ENCODE data around the gene MAGEC2. TPM values are rescaled to one million over a fixed set of nuclear protein-coding genes. Genes with fewer than 3 reads are reported as not detected.

The MAGEC2 gene
- total RNA-seq, 4 donors from 2014 or later: not detected

GRCh38 chrX:142156567-142156966, 48.5 kb downstream of the MAGEC2 start:
- Histone ChIP-seq H3K4me3 (no peak overlapping the region), H3K27me3 (no peaks in the 10 kb centered on the region), H3K27ac (no peak overlapping the region), H3K4me1 (no peaks in the 10 kb centered on the region), H3K36me3 (no peaks in the 10 kb centered on the region), H3K9me3 (no peaks in the 10 kb centered on the region)
- TF ChIP-seq, protein P1, sequence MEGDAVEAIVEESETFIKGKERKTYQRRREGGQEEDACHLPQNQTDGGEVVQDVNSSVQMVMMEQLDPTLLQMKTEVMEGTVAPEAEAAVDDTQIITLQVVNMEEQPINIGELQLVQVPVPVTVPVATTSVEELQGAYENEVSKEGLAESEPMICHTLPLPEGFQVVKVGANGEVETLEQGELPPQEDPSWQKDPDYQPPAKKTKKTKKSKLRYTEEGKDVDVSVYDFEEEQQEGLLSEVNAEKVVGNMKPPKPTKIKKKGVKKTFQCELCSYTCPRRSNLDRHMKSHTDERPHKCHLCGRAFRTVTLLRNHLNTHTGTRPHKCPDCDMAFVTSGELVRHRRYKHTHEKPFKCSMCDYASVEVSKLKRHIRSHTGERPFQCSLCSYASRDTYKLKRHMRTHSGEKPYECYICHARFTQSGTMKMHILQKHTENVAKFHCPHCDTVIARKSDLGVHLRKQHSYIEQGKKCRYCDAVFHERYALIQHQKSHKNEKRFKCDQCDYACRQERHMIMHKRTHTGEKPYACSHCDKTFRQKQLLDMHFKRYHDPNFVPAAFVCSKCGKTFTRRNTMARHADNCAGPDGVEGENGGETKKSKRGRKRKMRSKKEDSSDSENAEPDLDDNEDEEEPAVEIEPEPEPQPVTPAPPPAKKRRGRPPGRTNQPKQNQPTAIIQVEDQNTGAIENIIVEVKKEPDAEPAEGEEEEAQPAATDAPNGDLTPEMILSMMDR (IDR thresholded peaks at IDR 0.05): no peak
- no peak for TF ChIP-seq EP300 (IDR thresholded peaks at IDR 0.05; ENCODE audit: low read depth)
- TF ChIP-seq POLR2AphosphoS5 (IDR thresholded peaks at IDR 0.05): no peak
- no peak for TF ChIP-seq POLR2A (IDR thresholded peaks at IDR 0.05)
- in situ Hi-C loops (cut with MboI; ENCODE audit: low pct_ligation_motif_present in 1 of 4, low pct_unique_long_range_greater_than_20kb in 1 of 4, low sequenced_read_pairs in 3 of 4) (no loop called here), intact Hi-C loops (cut with DNase I; ENCODE audit: low total_unique reads) (loop anchor here (1.0 kb wide), 1 partner anchor 25 kb away; no protein-coding TSS in a partner anchor)
- 91% methylated on average over 10 of the region's 10 CpGs; no CpG with 5 or more reads in 1 of the 2 donors for WGBS, 2 donors (ENCODE audit: low coverage in 1 of 2)
- no peak for DNase-seq

All from transverse colon (tissue), 4 donors.